ENCODE measurements around the gene BCKDHA.
"Not testable (repeated sequence)": the region's sequence is repeated elsewhere in the genome, so short reads cannot be mapped to it uniquely, and the experiment has no call there.

Gene BCKDHA

GRCh38 chr19:41452584-41453275 lies 55.1 kb downstream of the BCKDHA start:
- no peak for DNase-seq

- DNase-seq, result no peak
Observed at GRCh38 chr19:41455936-41456335, 58.3 kb downstream of the BCKDHA start.

GRCh38 chr19:41456342-41456918 lies 58.8 kb downstream of the BCKDHA start:
- DNase-seq, result no peak

GRCh38 chr19:41457241-41457640 lies 59.6 kb downstream of the BCKDHA start:
- no peak for DNase-seq

- no peak for DNase-seq
Observed at GRCh38 chr19:41462497-41462896, 64.9 kb downstream of the BCKDHA start.

- DNase-seq, result not testable (repeated sequence)
Observed at GRCh38 chr19:41463257-41464256, 65.9 kb downstream of the BCKDHA start.

All from SIG-M5 (cell line).